K562 (cell line): ENCODE results near the gene WNT11. TPM values are rescaled to one million over a fixed set of nuclear protein-coding genes. Genes with fewer than 3 reads are reported as not detected.

Experiments
- ATAC-seq: fragments of 200-7000 bp; cut with Tn5 transposase; 3 replicates; pipeline ENCODE4 v1.9.1; 2020; ENCODE audit warnings: moderate library complexity
- BruUV-seq: library from RNA; stranded (reverse); fragments of 400-500 nt; replicated peaks from 2 replicates; lab custom pipeline; 2021; lab: Mats Ljungman, UMichigan
- CTCF ChIA-PET: fragments of 300-600 bp; formaldehyde crosslinking; extraction: SDS; loops from one replicate; lab custom pipeline; 2021; ENCODE audit warnings: low intra/inter-chr PET ratio; lab: Yijun Ruan, JAX
- POLR2A ChIA-PET: fragments of 300-600, 350-650 bp; sonication (Branson Sonifier 250); formaldehyde crosslinking; extraction: SDS; loops from one replicate; lab custom pipeline; 2021; ENCODE audit warnings: antibody characterized with exemption, inconsistent platforms; lab: Yijun Ruan, JAX
- DNase-seq, 4 experiments: peaks; one replicate each; pipeline versions ENCODE4 v3.0.0 to v3.0.0-alpha.2; 2011 to 2018; ENCODE audit warnings: low spot score in 3 of 4, mixed read lengths in 3 of 4; ENCODE audit errors: extremely low read depth in 1 of 4
- FAIRE-seq: peaks from 2 replicates; lab custom pipeline; 2011; peaks lifted over from hg19 to GRCh38; lab: Jason Lieb, UNC
- H2AFZ ChIP-seq: 2 replicates; pipeline ENCODE4 v1.6.0; 2011; ENCODE audit warnings: low read depth, low read length, control low read depth, inconsistent platforms
- H3K27ac ChIP-seq: fragments of 200-600 bp; 3 replicates; pipeline ENCODE4 v1.8.0; 2011; ENCODE audit warnings: low read depth, mild to moderate bottlenecking, control low read depth, inconsistent platforms, low read length, moderate library complexity, mixed read lengths; ENCODE audit errors: extremely low read depth
- H3K27me3 ChIP-seq, 2 experiments: fragments of 300-600 bp in 1 of 2; 2 replicates in 1 of 2; 3 replicates in 1 of 2; pipeline versions ENCODE4 v1.6.0 to v1.8.0; 2011; ENCODE audit warnings: inconsistent platforms in 2 of 2, low read length in 2 of 2, mild to moderate bottlenecking in 1 of 2, mixed read lengths in 1 of 2, moderate library complexity in 1 of 2; ENCODE audit not compliant: control insufficient read depth in 2 of 2, insufficient read depth in 2 of 2
- H3K36me3 ChIP-seq: fragments of 300-600 bp; 3 replicates; pipeline ENCODE4 v1.8.0; 2011; ENCODE audit warnings: mild to moderate bottlenecking, low read length, inconsistent platforms; ENCODE audit not compliant: control insufficient read depth, insufficient read depth
- H3K4me1 ChIP-seq, 2 experiments: fragments of 200-600 bp in 1 of 2; replicated peaks in 1 of 2; 2 replicates in 1 of 2; 3 replicates in 1 of 2; pipeline versions ENCODE4 v1.5.1 to v1.8.0; 2011; ENCODE audit warnings: inconsistent platforms in 2 of 2, low read length in 2 of 2, mild to moderate bottlenecking in 1 of 2, mixed read lengths in 1 of 2, moderate library complexity in 1 of 2; ENCODE audit not compliant: control insufficient read depth in 2 of 2, insufficient read depth in 2 of 2
- H3K4me2 ChIP-seq: 2 replicates; pipeline ENCODE4 v1.6.1; 2011; ENCODE audit warnings: low read length, control low read depth, inconsistent platforms, mixed read lengths; ENCODE audit not compliant: insufficient read depth
- H3K4me3 ChIP-seq: fragments of 200-600 bp; sonication (generic), shearing (Covaris generic); 2 replicates; pipeline ENCODE4 v1.5.1; 2016; ENCODE audit warnings: control low read depth, inconsistent platforms
- H3K79me2 ChIP-seq: fragments of 200-600 bp; 3 replicates; pipeline ENCODE4 v1.8.0; 2011; ENCODE audit warnings: low read length, inconsistent platforms; ENCODE audit not compliant: control insufficient read depth, insufficient read depth
- H3K9ac ChIP-seq, 2 experiments: 2 replicates each; pipeline versions ENCODE4 v1.6.0 to v1.6.1; 2011; ENCODE audit warnings: low read depth in 2 of 2, low read length in 2 of 2, control low read depth in 1 of 2, inconsistent platforms in 1 of 2, mild to moderate bottlenecking in 1 of 2, mixed read lengths in 1 of 2; ENCODE audit not compliant: insufficient read depth in 1 of 2
- H3K9me1 ChIP-seq: one replicate; pipeline ENCODE4 v1.6.0; 2011; ENCODE audit warnings: inconsistent platforms, mild to moderate bottlenecking, low read length, moderate library complexity; ENCODE audit not compliant: control insufficient read depth, insufficient read depth
- H3K9me3 ChIP-seq: replicated peaks from 2 replicates; pipeline ENCODE4 v1.5.1; 2011; ENCODE audit warnings: low read depth, low read length, inconsistent platforms; ENCODE audit not compliant: control insufficient read depth, insufficient read depth
- H4K20me1 ChIP-seq: replicated peaks from 2 replicates; pipeline ENCODE4 v1.6.1; 2011; ENCODE audit warnings: low read length, inconsistent platforms, mixed read lengths; ENCODE audit not compliant: control insufficient read depth, insufficient read depth
- CHD7 ChIP-seq: fragments of 200-600 bp; sonication (generic); IDR thresholded peaks from one replicate; pipeline ENCODE4 v1.6.1; 2012; ENCODE audit warnings: mild to moderate bottlenecking, low read depth, low read length, inconsistent platforms
- TAF1 ChIP-seq: IDR thresholded peaks from 2 replicates; pipeline ENCODE4 v1.6.1; 2011; ENCODE audit warnings: mild to moderate bottlenecking, low read length, moderate library complexity; ENCODE audit not compliant: insufficient read depth, control insufficient read depth, severe bottlenecking; ENCODE audit errors: extremely low read depth
- ZFP30 ChIP-seq: fragments of 250-450 bp; sonication (Bioruptor Pico); IDR thresholded peaks from 2 replicates; pipeline ENCODE4 v1.8.0; 2022; ENCODE audit warnings: moderate library complexity, mild to moderate bottlenecking, inconsistent platforms, borderline replicate concordance
- ZNF124 ChIP-seq: sonication (generic); formaldehyde crosslinking; IDR thresholded peaks from 2 replicates; pipeline ENCODE4 v1.8.1; 2022; ENCODE audit warnings: missing genetic modification reagents
- ZNF165 ChIP-seq: fragments of 250-450 bp; sonication (Bioruptor Pico); IDR thresholded peaks from 2 replicates; pipeline ENCODE4 v1.4.0; 2020; ENCODE audit warnings: borderline replicate concordance
- WGBS: fragments of 100-300 bp; shearing (Covaris generic); methylation state at CpG from one replicate; pipeline ENCODE4 v1.1.6; 2016; ENCODE audit warnings: low coverage, mixed read lengths; ENCODE audit not compliant: insufficient coverage; ENCODE audit errors: missing lambda C conversion rate; 5-methylcytosine and 5-hydroxymethylcytosine counted together
- in situ Hi-C: fragments of 300-500 bp; cut with MboI; formaldehyde crosslinking; loops from 4 replicates; pipeline ENCODE4 v1.15.0; 2018; ENCODE audit warnings: inconsistent platforms, mixed read lengths
- intact Hi-C: fragments of 100-400 bp; cut with micrococcal nuclease; formaldehyde crosslinking; loops from 2 replicates; pipeline ENCODE4 v1.14.2; 2022
- polyA plus RNA-seq, 8 experiments: library from polyadenylated mRNA; depleted of rRNA in 4 of 8; stranded (reverse) in 5 of 8; unstranded in 3 of 8; fragments of >200 nt; fragmentation: Nextera tagmentation in 2 of 8; fragmentation: Illumina TruSeq in 1 of 8; extraction: Ambion mirVana in 2 of 8; extraction: Trizol in 1 of 8; gene quantifications; 2 replicates each; pipeline versions ENCODE4 v1.2.1 to v1.2.3, GENCODE V29; 2011 to 2014; ENCODE audit warnings: inconsistent platforms in 1 of 8, missing spikeins in 1 of 8
- total RNA-seq, 7 experiments: library from RNA; depleted of rRNA in 6 of 7; stranded (reverse); fragments of >200 nt in 6 of 7; fragmentation: Illumina TruSeq in 2 of 7; extraction: Trizol in 2 of 7; gene quantifications; 2 replicates each; pipeline versions ENCODE4 v1.2.1 to v1.2.3, GENCODE V29; 2011 to 2021; ENCODE audit warnings: low replicate concordance in 1 of 7

The WNT11 gene
- total and polyA plus RNA-seq, 9 of the 15 experiments (the other 6 are each of a cell fraction or from before 2014, with no cell fraction given) = 0.03 to 0.20 (median 0.09) TPM; not detected in 4

- no peak overlapping the region for H2AFZ ChIP-seq
- intact Hi-C loops = loop anchor here (5.0 to 10.0 kb wide), 2 partner anchors 58 to 475 kb away; no protein-coding TSS in a partner anchor
- CTCF ChIA-PET = no interaction called here
- in situ Hi-C loops = no loop called here
- H3K4me2 ChIP-seq = no peak overlapping the region
- no TSS peak for BruUV-seq
- no peak overlapping the region for H3K4me3 ChIP-seq
- no peaks in the 10 kb centered on the region for H3K9me1 ChIP-seq
- peaks cover 0 to 18% of the 10 kb centered on the region in 2 experiments; a peak in 2 of 5 replicates for H3K27me3 ChIP-seq
- H4K20me1 ChIP-seq = no peaks in the 10 kb centered on the region
- no peaks in the 10 kb centered on the region for H3K79me2 ChIP-seq
- 93% methylated on average over 27 of the region's 111 CpGs for WGBS
- peaks cover 18 to 51% of the 10 kb centered on the region in 2 experiments; a peak in 4 of 5 replicates for H3K4me1 ChIP-seq
- no peaks in the 10 kb centered on the region for H3K9me3 ChIP-seq
- H3K27ac ChIP-seq = no peak overlapping the region
- DNase-seq = no peak
- no peak overlapping the region for H3K9ac ChIP-seq
- ATAC-seq = no peak
- FAIRE-seq = no peak
- H3K36me3 ChIP-seq = no peaks in the 10 kb centered on the region
- POLR2A ChIA-PET = no interaction called here
- TF ChIP-seq CHD7 = no peak
- no peak for TF ChIP-seq ZNF124 (CRISPR knock-in tag)
- TF ChIP-seq TAF1 = no peak
- TF ChIP-seq ZNF165 (CRISPR knock-in tag) = no peak
- no peak for TF ChIP-seq ZFP30 (CRISPR knock-in tag)
Observed at GRCh38 chr11:76209973-76210930, 4.0 kb upstream of the WNT11 start.
